Activated T-cell treated with anti-CD3 and anti-CD28 coated beads, Interleukin-2, amount 50 U/mL, for 4 hours (primary cell): ENCODE results near the gene TPBGL. TPM values are rescaled to one million over a fixed set of nuclear protein-coding genes. Genes with fewer than 3 reads are reported as not detected.

Experiments
- ATAC-seq, 2 donors: fragments of 200-7000 bp; cut with Tn5 transposase; one replicate each; pipeline ENCODE4 v1.10.0; 2021
- DNase-seq: peaks from one replicate; pipeline ENCODE4 v3.0.0-alpha.2; 2020
- H3K27me3 Mint-ChIP-seq: one replicate; pipeline ENCODE4 v1.8.0; 2021; ENCODE audit warnings: low read depth, mixed read lengths
- H3K36me3 Mint-ChIP-seq: one replicate; pipeline ENCODE4 v1.8.0; 2022; ENCODE audit warnings: mixed read lengths; ENCODE audit not compliant: insufficient read depth
- H3K4me1 Mint-ChIP-seq: one replicate; pipeline ENCODE4 v1.8.0; 2021; ENCODE audit warnings: low read depth, mixed read lengths
- H3K4me3 Mint-ChIP-seq: one replicate; pipeline ENCODE4 v1.8.0; 2021; ENCODE audit warnings: mild to moderate bottlenecking, moderate library complexity, mixed read lengths
- H3K9me3 Mint-ChIP-seq: one replicate; pipeline ENCODE4 v1.8.0; 2021; ENCODE audit warnings: mixed read lengths
- total RNA-seq, 3 donors: library from RNA; stranded (reverse); gene quantifications; one replicate each; pipeline ENCODE4 v1.2.1, GENCODE V29; 2021

Gene TPBGL
- total RNA-seq, 3 donors from 2014 or later: 0.22 to 0.47 (median 0.40) TPM

GRCh38 chr11:75246006-75246670 lies 5.6 kb downstream of the TPBGL start:
- Mint-ChIP-seq H3K9me3 (no peaks in the 10 kb centered on the region), H3K27me3 (peaks cover 24% of the 10 kb centered on the region), H3K36me3 (no peaks in the 10 kb centered on the region), H3K4me1 (peaks cover 5% of the 10 kb centered on the region), H3K4me3 (no peak overlapping the region)
- ATAC-seq (no peak), DNase-seq (no peak)

GRCh38 chr11:75246671-75247350 lies 6.2 kb downstream of the TPBGL start:
- no peak for DNase-seq

GRCh38 chr11:75248924-75249256 lies 8.3 kb downstream of the TPBGL start:
- ATAC-seq: no peak
- no peaks in the 10 kb centered on the region for H3K36me3 Mint-ChIP-seq
- no peaks in the 10 kb centered on the region for H3K9me3 Mint-ChIP-seq
- DNase-seq: no peak
- no peaks in the 10 kb centered on the region for H3K4me1 Mint-ChIP-seq
- H3K27me3 Mint-ChIP-seq: peaks cover 8% of the 10 kb centered on the region
- H3K4me3 Mint-ChIP-seq: no peak overlapping the region

More at GRCh38 chr11:75246671-75247350, 6.2 kb downstream of the TPBGL start:
- peaks cover 27% of the 10 kb centered on the region for H3K27me3 Mint-ChIP-seq
- no peaks in the 10 kb centered on the region for H3K9me3 Mint-ChIP-seq
- H3K4me1 Mint-ChIP-seq: peaks cover 5% of the 10 kb centered on the region
- ATAC-seq: no peak
- no peaks in the 10 kb centered on the region for H3K36me3 Mint-ChIP-seq
- no peak overlapping the region for H3K4me3 Mint-ChIP-seq

GRCh38 chr11:75249704-75250103 lies 9.1 kb downstream of the TPBGL start:
- H3K27me3 Mint-ChIP-seq: peaks cover 5% of the 10 kb centered on the region
- H3K36me3 Mint-ChIP-seq: no peaks in the 10 kb centered on the region
- no peak overlapping the region for H3K4me3 Mint-ChIP-seq
- H3K9me3 Mint-ChIP-seq: no peaks in the 10 kb centered on the region
- ATAC-seq (no peak), DNase-seq (no peak)
- H3K4me1 Mint-ChIP-seq: no peaks in the 10 kb centered on the region

- no peaks in the 10 kb centered on the region for H3K36me3 Mint-ChIP-seq
- H3K27me3 Mint-ChIP-seq: peaks cover 3% of the 10 kb centered on the region
Observed at GRCh38 chr11:75254326-75254725, 13.8 kb downstream of the TPBGL start.

GRCh38 chr11:75260396-75261170 lies 20.0 kb downstream of the TPBGL start:
- DNase-seq (no peak), ATAC-seq (no peak)
- Mint-ChIP-seq H3K36me3 (no peaks in the 10 kb centered on the region), H3K9me3 (no peaks in the 10 kb centered on the region), H3K4me1 (peaks cover 42% of the 10 kb centered on the region), H3K27me3 (no peaks in the 10 kb centered on the region), H3K4me3 (no peak overlapping the region)

More at GRCh38 chr11:75254326-75254725, 13.8 kb downstream of the TPBGL start:
- DNase-seq: no peak
- H3K4me3 Mint-ChIP-seq: no peak overlapping the region
- no peaks in the 10 kb centered on the region for H3K9me3 Mint-ChIP-seq
- no peaks in the 10 kb centered on the region for H3K4me1 Mint-ChIP-seq
- ATAC-seq: no peak

- DNase-seq: no peak
- no peaks in the 10 kb centered on the region for H3K9me3 Mint-ChIP-seq
- H3K4me3 Mint-ChIP-seq: no peak overlapping the region
- no peak for ATAC-seq
- H3K4me1 Mint-ChIP-seq: peaks cover 42% of the 10 kb centered on the region
- no peaks in the 10 kb centered on the region for H3K27me3 Mint-ChIP-seq
- H3K36me3 Mint-ChIP-seq: peaks cover 4% of the 10 kb centered on the region
Observed at GRCh38 chr11:75261902-75262361, 21.4 kb downstream of the TPBGL start.

GRCh38 chr11:75262436-75262835 lies 21.9 kb downstream of the TPBGL start:
- Mint-ChIP-seq H3K9me3 (no peaks in the 10 kb centered on the region), H3K27me3 (no peaks in the 10 kb centered on the region), H3K4me3 (no peak overlapping the region), H3K36me3 (peaks cover 6% of the 10 kb centered on the region), H3K4me1 (peaks cover 42% of the 10 kb centered on the region)
- no peak for ATAC-seq
- no peak for DNase-seq

GRCh38 chr11:75262961-75263852 lies 22.6 kb downstream of the TPBGL start:
- ATAC-seq (no peak), DNase-seq (no peak)
- Mint-ChIP-seq H3K4me1 (peaks cover 42% of the 10 kb centered on the region), H3K27me3 (no peaks in the 10 kb centered on the region), H3K9me3 (no peaks in the 10 kb centered on the region), H3K36me3 (peaks cover 7% of the 10 kb centered on the region), H3K4me3 (no peak overlapping the region)

- Mint-ChIP-seq H3K9me3 (no peaks in the 10 kb centered on the region), H3K4me3 (no peak overlapping the region), H3K4me1 (peaks cover 42% of the 10 kb centered on the region), H3K27me3 (no peaks in the 10 kb centered on the region), H3K36me3 (peaks cover 7% of the 10 kb centered on the region)
- ATAC-seq (peak; percentile 41 to 44), DNase-seq (no peak)
Observed at GRCh38 chr11:75263944-75264349, 23.4 kb downstream of the TPBGL start.

GRCh38 chr11:75264356-75264755 lies 23.8 kb downstream of the TPBGL start:
- DNase-seq: no peak
- peaks cover 7% of the 10 kb centered on the region for H3K36me3 Mint-ChIP-seq
- ATAC-seq: peak; percentile 15 to 17
- no peak overlapping the region for H3K4me3 Mint-ChIP-seq
- no peaks in the 10 kb centered on the region for H3K27me3 Mint-ChIP-seq
- H3K9me3 Mint-ChIP-seq: no peaks in the 10 kb centered on the region
- peaks cover 42% of the 10 kb centered on the region for H3K4me1 Mint-ChIP-seq

GRCh38 chr11:75264971-75265370 lies 24.4 kb downstream of the TPBGL start:
- ATAC-seq (no peak), DNase-seq (no peak)
- Mint-ChIP-seq H3K9me3 (no peaks in the 10 kb centered on the region), H3K4me1 (peaks cover 36% of the 10 kb centered on the region), H3K36me3 (peaks cover 7% of the 10 kb centered on the region), H3K27me3 (no peaks in the 10 kb centered on the region), H3K4me3 (no peak overlapping the region)

GRCh38 chr11:75265851-75266531 lies 25.4 kb downstream of the TPBGL start:
- DNase-seq (no peak), ATAC-seq (no peak)
- Mint-ChIP-seq H3K36me3 (peaks cover 7% of the 10 kb centered on the region), H3K27me3 (no peaks in the 10 kb centered on the region), H3K4me3 (no peak overlapping the region), H3K9me3 (no peaks in the 10 kb centered on the region), H3K4me1 (peaks cover 27% of the 10 kb centered on the region)
